HEK293 (cell line): ENCODE data around the gene ZNF688.
A peak's percentile ranks its signal among the peaks of the same experiment; 100 is the strongest.

Experiments used
- CTCF ChIA-PET: fragments of 350-600 bp; formaldehyde crosslinking; extraction: SDS; loops from one replicate; lab custom pipeline; 2021; ENCODE audit warnings: antibody characterized with exemption; lab: Yijun Ruan, JAX
- POLR2A ChIA-PET: fragments of 300-600 bp; formaldehyde crosslinking; extraction: SDS; loops from one replicate; lab custom pipeline; 2020; ENCODE audit warnings: antibody characterized with exemption, inconsistent platforms; lab: Yijun Ruan, JAX
- H3K27ac ChIP-seq: fragments of 200-500 bp; sonication (Bioruptor generic); 2 replicates; pipeline ENCODE4 v1.5.1; 2014; ENCODE audit warnings: low read depth, low read length, control low read depth, inconsistent platforms; ENCODE audit errors: extremely low read depth
- H3K36me3 ChIP-seq, 2 experiments: fragments of 200-500 bp in 1 of 2; sonication (Bioruptor generic) in 1 of 2; 1 replicate in 1 of 2; 2 replicates in 1 of 2; pipeline ENCODE4 v1.5.1; 2014 to 2017; ENCODE audit warnings: inconsistent platforms in 2 of 2, low read length in 2 of 2; ENCODE audit not compliant: control insufficient read depth in 2 of 2, insufficient read depth in 1 of 2
- H3K4me1 ChIP-seq: fragments of 200-500 bp; sonication (Bioruptor generic); 2 replicates; pipeline ENCODE4 v1.5.1; 2014; ENCODE audit warnings: mild to moderate bottlenecking, low read length, inconsistent platforms; ENCODE audit not compliant: control insufficient read depth, insufficient read depth
- H3K4me3 ChIP-seq: 2 replicates; pipeline ENCODE4 v1.5.1; 2011; ENCODE audit warnings: low read depth, mild to moderate bottlenecking, control low read depth, low read length, moderate library complexity
- H3K9me3 ChIP-seq: fragments of 200-500 bp; sonication (Bioruptor generic); 2 replicates; pipeline ENCODE4 v1.5.1; 2014; ENCODE audit warnings: low read depth, low read length, inconsistent platforms; ENCODE audit not compliant: control insufficient read depth, insufficient read depth
- BCL11A ChIP-seq: fragments of 450-650 bp; formaldehyde crosslinking; IDR thresholded peaks from 2 replicates; pipeline ENCODE4 v1.5.1; 2016; ENCODE audit warnings: low read depth, missing biosample characterization, missing genetic modification characterization
- CTCF ChIP-seq: fragments of 450-650 bp; formaldehyde crosslinking; IDR thresholded peaks from 2 replicates; pipeline ENCODE4 v1.5.1; 2016; ENCODE audit warnings: missing biosample characterization, missing genetic modification characterization
- KLF7 ChIP-seq: fragments of 450-650 bp; formaldehyde crosslinking; IDR thresholded peaks from 2 replicates; pipeline ENCODE4 v1.5.1; 2016; ENCODE audit warnings: missing biosample characterization, missing genetic modification characterization, borderline replicate concordance
- KLF8 ChIP-seq: fragments of 450-650 bp; formaldehyde crosslinking; IDR thresholded peaks from 2 replicates; pipeline ENCODE4 v1.5.1; 2016; ENCODE audit warnings: missing biosample characterization, missing genetic modification characterization
- PATZ1 ChIP-seq: fragments of 450-650 bp; formaldehyde crosslinking; IDR thresholded peaks from 2 replicates; pipeline ENCODE4 v1.5.1; 2016; ENCODE audit warnings: missing biosample characterization, missing genetic modification characterization
- YY1 ChIP-seq: fragments of 450-650 bp; formaldehyde crosslinking; IDR thresholded peaks from 2 replicates; pipeline ENCODE4 v1.5.1; 2018; ENCODE audit warnings: missing biosample characterization, missing genetic modification characterization
- ZBTB21 ChIP-seq: fragments of 450-650 bp; formaldehyde crosslinking; IDR thresholded peaks from 2 replicates; pipeline ENCODE4 v1.5.1; 2017; ENCODE audit warnings: missing biosample characterization, missing genetic modification characterization
- ZBTB8A ChIP-seq: fragments of 450-650 bp; formaldehyde crosslinking; IDR thresholded peaks from 2 replicates; pipeline ENCODE4 v1.5.1; 2016; ENCODE audit warnings: missing biosample characterization, missing genetic modification characterization
- ZFP69B ChIP-seq: fragments of 450-650 bp; formaldehyde crosslinking; IDR thresholded peaks from 2 replicates; pipeline ENCODE4 v1.5.1; 2016; ENCODE audit warnings: missing biosample characterization, missing genetic modification characterization
- ZNF121 ChIP-seq: fragments of 450-650 bp; formaldehyde crosslinking; IDR thresholded peaks from 2 replicates; pipeline ENCODE4 v1.5.1; 2016; ENCODE audit warnings: missing biosample characterization, missing genetic modification characterization
- ZNF157 ChIP-seq: fragments of 450-650 bp; formaldehyde crosslinking; IDR thresholded peaks from 2 replicates; pipeline ENCODE4 v1.5.1; 2016; ENCODE audit warnings: missing biosample characterization, missing genetic modification characterization
- ZNF169 ChIP-seq: fragments of 450-650 bp; formaldehyde crosslinking; IDR thresholded peaks from 2 replicates; pipeline ENCODE4 v1.5.1; 2016; ENCODE audit warnings: missing biosample characterization, missing genetic modification characterization
- ZNF48 ChIP-seq: fragments of 450-650 bp; formaldehyde crosslinking; IDR thresholded peaks from 2 replicates; pipeline ENCODE4 v1.5.1; 2016; ENCODE audit warnings: missing biosample characterization, missing genetic modification characterization
- ZNF549 ChIP-seq: fragments of 450-650 bp; IDR thresholded peaks from 2 replicates; pipeline ENCODE4 v1.5.1; 2018; ENCODE audit warnings: missing biosample characterization, missing genetic modification characterization, mild to moderate bottlenecking, inconsistent platforms, moderate library complexity
- ZNF660 ChIP-seq: fragments of 450-650 bp; IDR thresholded peaks from 2 replicates; pipeline ENCODE4 v1.5.1; 2018; ENCODE audit warnings: missing biosample characterization, mild to moderate bottlenecking, missing genetic modification characterization
- ZNF785 ChIP-seq: fragments of 450-650 bp; formaldehyde crosslinking; IDR thresholded peaks from 2 replicates; pipeline ENCODE4 v1.5.1; 2016; ENCODE audit warnings: missing biosample characterization, missing genetic modification characterization
- ZNF791 ChIP-seq: fragments of 450-650 bp; formaldehyde crosslinking; IDR thresholded peaks from 2 replicates; pipeline ENCODE4 v1.5.1; 2016; ENCODE audit warnings: missing biosample characterization, missing genetic modification characterization
- TF ChIP-seq, protein P1 (sequence below): fragments of 450-650 bp; formaldehyde crosslinking; IDR thresholded peaks from 2 replicates; pipeline ENCODE4 v1.5.1; 2016; ENCODE audit warnings: missing biosample characterization, missing genetic modification characterization, borderline replicate concordance

Gene ZNF688

DNA sequence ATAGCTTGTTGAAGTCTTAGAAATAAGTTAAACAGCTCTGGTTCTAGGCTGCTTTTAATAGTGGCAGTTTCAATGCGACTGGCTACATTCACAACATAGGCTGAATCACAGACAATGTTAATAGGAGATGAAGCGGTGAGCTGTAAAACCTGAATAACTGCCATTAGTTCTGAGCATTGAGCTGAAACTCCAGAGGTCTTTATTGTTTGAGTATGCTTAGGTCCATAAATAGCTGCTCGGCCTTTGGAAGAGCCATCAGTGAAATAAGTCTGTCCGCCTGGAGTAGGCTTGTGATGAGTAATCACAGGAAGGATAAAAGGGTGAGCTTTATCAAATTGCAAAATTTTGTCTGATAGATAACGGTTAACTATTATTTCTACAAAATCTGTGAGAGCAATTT lies 48.1 kb upstream of the ZNF688 start:
- TF ChIP-seq ZNF660, result peak; percentile 87; the same call in 1 of the 2 replicates
- TF ChIP-seq CTCF (tag by site-specific recombination), result no peak
- no peak for TF ChIP-seq ZNF785 (tag by site-specific recombination)
- no peaks in the 10 kb centered on the region for H3K9me3 ChIP-seq
- POLR2A ChIA-PET, result interaction anchor here (1.5 to 2.9 kb wide), 2 partner anchors 9 to 14 kb away, joined by 4 to 12 read pairs; partner anchors contain the start of gene ZNF689
- H3K36me3 ChIP-seq, result no peaks in the 10 kb centered on the region
- H3K4me3 ChIP-seq, result no peak overlapping the region
- CTCF ChIA-PET, result interaction anchor here (0.6 to 3.3 kb wide), 7 partner anchors 10 to 210 kb away, joined by 3 to 22 read pairs (median 3); partner anchors contain the start of gene DCTPP1
- no peak overlapping the region for H3K27ac ChIP-seq
- no peaks in the 10 kb centered on the region for H3K4me1 ChIP-seq

GRCh38 chr16:30619202-30619601 lies 47.7 kb upstream of the ZNF688 start:
- no peak overlapping the region for H3K4me3 ChIP-seq
- no peaks in the 10 kb centered on the region for H3K4me1 ChIP-seq
- ChIA-PET CTCF (interaction anchor here (0.6 to 3.3 kb wide), 6 partner anchors 11 to 209 kb away, joined by 3 to 22 read pairs (median 4); partner anchors contain the start of gene DCTPP1), POLR2A (interaction anchor here (0.7 to 2.9 kb wide), 4 partner anchors 9 to 365 kb away, joined by 3 to 12 read pairs (median 4); partner anchors contain the start of gene ZNF689)
- no peak for TF ChIP-seq ZNF48
- TF ChIP-seq ZNF157 (tag by site-specific recombination), result no peak
- TF ChIP-seq ZNF791 (tag by site-specific recombination), result no peak
- TF ChIP-seq, protein P1, sequence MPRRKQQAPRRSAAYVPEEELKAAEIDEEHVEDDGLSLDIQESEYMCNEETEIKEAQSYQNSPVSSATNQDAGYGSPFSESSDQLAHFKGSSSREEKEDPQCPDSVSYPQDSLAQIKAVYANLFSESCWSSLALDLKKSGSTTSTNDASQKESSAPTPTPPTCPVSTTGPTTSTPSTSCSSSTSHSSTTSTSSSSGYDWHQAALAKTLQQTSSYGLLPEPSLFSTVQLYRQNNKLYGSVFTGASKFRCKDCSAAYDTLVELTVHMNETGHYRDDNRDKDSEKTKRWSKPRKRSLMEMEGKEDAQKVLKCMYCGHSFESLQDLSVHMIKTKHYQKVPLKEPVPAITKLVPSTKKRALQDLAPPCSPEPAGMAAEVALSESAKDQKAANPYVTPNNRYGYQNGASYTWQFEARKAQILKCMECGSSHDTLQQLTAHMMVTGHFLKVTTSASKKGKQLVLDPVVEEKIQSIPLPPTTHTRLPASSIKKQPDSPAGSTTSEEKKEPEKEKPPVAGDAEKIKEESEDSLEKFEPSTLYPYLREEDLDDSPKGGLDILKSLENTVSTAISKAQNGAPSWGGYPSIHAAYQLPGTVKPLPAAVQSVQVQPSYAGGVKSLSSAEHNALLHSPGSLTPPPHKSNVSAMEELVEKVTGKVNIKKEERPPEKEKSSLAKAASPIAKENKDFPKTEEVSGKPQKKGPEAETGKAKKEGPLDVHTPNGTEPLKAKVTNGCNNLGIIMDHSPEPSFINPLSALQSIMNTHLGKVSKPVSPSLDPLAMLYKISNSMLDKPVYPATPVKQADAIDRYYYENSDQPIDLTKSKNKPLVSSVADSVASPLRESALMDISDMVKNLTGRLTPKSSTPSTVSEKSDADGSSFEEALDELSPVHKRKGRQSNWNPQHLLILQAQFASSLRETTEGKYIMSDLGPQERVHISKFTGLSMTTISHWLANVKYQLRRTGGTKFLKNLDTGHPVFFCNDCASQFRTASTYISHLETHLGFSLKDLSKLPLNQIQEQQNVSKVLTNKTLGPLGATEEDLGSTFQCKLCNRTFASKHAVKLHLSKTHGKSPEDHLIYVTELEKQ (tag by site-specific recombination), result no peak
- no peak for TF ChIP-seq ZNF169 (tag by site-specific recombination)
- no peak for TF ChIP-seq YY1 (tag by site-specific recombination)
- no peak for TF ChIP-seq ZFP69B (tag by site-specific recombination)
- TF ChIP-seq BCL11A (tag by site-specific recombination), result no peak
- no peak for TF ChIP-seq ZBTB21 (tag by site-specific recombination)
- no peak for TF ChIP-seq PATZ1 (tag by site-specific recombination)
- no peak for TF ChIP-seq ZBTB8A (tag by site-specific recombination)
- no peak for TF ChIP-seq KLF7
- no peak for TF ChIP-seq ZNF549
- no peak for TF ChIP-seq KLF8 (tag by site-specific recombination)
- no peak for TF ChIP-seq ZNF121 (tag by site-specific recombination)
- H3K36me3 ChIP-seq, result no peaks in the 10 kb centered on the region
- no peak overlapping the region for H3K27ac ChIP-seq
- no peaks in the 10 kb centered on the region for H3K9me3 ChIP-seq
